MM.1S (cell line): ENCODE data around the gene MEX3D.

Experiments used
- DNase-seq: peaks from one replicate; pipeline ENCODE4 v3.0.0-alpha.2; 2015
- H2AFZ ChIP-seq: fragments of 300-600 bp; sonication (generic); 2 replicates; pipeline ENCODE4 v1.6.0; 2016; ENCODE audit warnings: antibody characterized with exemption, low read length
- H3F3A ChIP-seq: fragments of 300-600 bp; sonication (generic); 2 replicates; pipeline ENCODE4 v1.6.1; 2016; ENCODE audit warnings: mild to moderate bottlenecking, antibody characterized with exemption, low read length, moderate library complexity, mixed read lengths; ENCODE audit not compliant: insufficient read depth
- H3K27ac ChIP-seq: fragments of 300-600 bp; sonication (generic); 2 replicates; pipeline ENCODE4 v1.5.1; 2016; ENCODE audit warnings: mild to moderate bottlenecking, low read length
- H3K27me3 ChIP-seq: fragments of 300-600 bp; sonication (generic); replicated peaks from 2 replicates; pipeline ENCODE4 v1.6.0; 2016; ENCODE audit warnings: low read length; ENCODE audit not compliant: insufficient read depth
- H3K36me3 ChIP-seq: fragments of 300-600 bp; sonication (generic); replicated peaks from 2 replicates; pipeline ENCODE4 v1.6.1; 2016; ENCODE audit warnings: mild to moderate bottlenecking, low read length, mixed read lengths; ENCODE audit not compliant: insufficient read depth
- H3K4me1 ChIP-seq: fragments of 300-600 bp; sonication (generic); 2 replicates; pipeline ENCODE4 v1.6.1; 2016; ENCODE audit warnings: low read length, mixed read lengths
- H3K4me2 ChIP-seq: fragments of 300-600 bp; sonication (generic); 2 replicates; pipeline ENCODE4 v1.6.0; 2016; ENCODE audit warnings: low read depth, low read length
- H3K4me3 ChIP-seq: fragments of 300-600 bp; sonication (generic); 2 replicates; pipeline ENCODE4 v1.5.1; 2016; ENCODE audit warnings: low read length, mixed read lengths
- H3K79me2 ChIP-seq: fragments of 300-600 bp; sonication (generic); 2 replicates; pipeline ENCODE4 v1.6.1; 2016; ENCODE audit warnings: mixed run types, low read length, mixed read lengths
- H3K9ac ChIP-seq: fragments of 300-600 bp; sonication (generic); 2 replicates; pipeline ENCODE4 v1.6.1; 2016; ENCODE audit warnings: low read length, mixed read lengths
- H3K9me2 ChIP-seq: fragments of 300-600 bp; sonication (generic); replicated peaks from 2 replicates; pipeline ENCODE4 v1.6.1; 2016; ENCODE audit warnings: mild to moderate bottlenecking, low read length, mixed read lengths; ENCODE audit not compliant: insufficient read depth
- H3K9me3 ChIP-seq: fragments of 300-600 bp; sonication (generic); replicated peaks from 2 replicates; pipeline ENCODE4 v1.6.1; 2016; ENCODE audit warnings: mild to moderate bottlenecking, low read length, mixed read lengths; ENCODE audit not compliant: insufficient read depth
- H4K20me1 ChIP-seq: fragments of 300-600 bp; sonication (generic); 2 replicates; pipeline ENCODE4 v1.6.1; 2016; ENCODE audit warnings: mild to moderate bottlenecking, low read length, moderate library complexity, mixed read lengths; ENCODE audit not compliant: insufficient read depth
- CTCF ChIP-seq: fragments of 300-600 bp; sonication (generic); IDR thresholded peaks from 2 replicates; pipeline ENCODE4 v1.5.1; 2016; ENCODE audit warnings: antibody characterized with exemption, low read length, mixed read lengths
- EZH2 ChIP-seq: fragments of 300-600 bp; sonication (generic); optimal IDR thresholded peaks from 2 replicates; pipeline ENCODE3; 2017; ENCODE audit warnings: low read depth, mild to moderate bottlenecking, antibody characterized with exemption, low read length, mixed read lengths
- EZH2phosphoT487 ChIP-seq: fragments of 300-600 bp; sonication (generic); IDR thresholded peaks from 2 replicates; pipeline ENCODE4 v1.6.1; 2018; ENCODE audit warnings: antibody characterized with exemption, low read length

MEX3D gene

GRCh38 chr19:1591421-1592023, 23.4 kb upstream of the MEX3D start:
- H3K4me2 ChIP-seq: peak overlapping the region; percentile 87
- peak; percentile 36 for DNase-seq
- H3K36me3 ChIP-seq: no peaks in the 10 kb centered on the region
- peak overlapping the region; percentile 100 for H3K9ac ChIP-seq
- no peaks in the 10 kb centered on the region for H3K9me2 ChIP-seq
- no peaks in the 10 kb centered on the region for H4K20me1 ChIP-seq
- H3K27ac ChIP-seq: peak overlapping the region; percentile 89
- peak overlapping the region; percentile 82 for H3K4me3 ChIP-seq
- TF ChIP-seq CTCF: no peak
- no peak for TF ChIP-seq EZH2
- no peak for TF ChIP-seq EZH2phosphoT487
- no peaks in the 10 kb centered on the region for H3K9me3 ChIP-seq
- H3F3A ChIP-seq: peaks cover 18% of the 10 kb centered on the region; the same call in 1 of the 2 replicates
- peak overlapping the region; percentile 47; the same call in 1 of the 2 replicates for H2AFZ ChIP-seq
- peaks cover 49% of the 10 kb centered on the region for H3K79me2 ChIP-seq
- no peaks in the 10 kb centered on the region for H3K27me3 ChIP-seq
- peaks cover 5% of the 10 kb centered on the region; the same call in 1 of the 2 replicates for H3K4me1 ChIP-seq

DNA sequence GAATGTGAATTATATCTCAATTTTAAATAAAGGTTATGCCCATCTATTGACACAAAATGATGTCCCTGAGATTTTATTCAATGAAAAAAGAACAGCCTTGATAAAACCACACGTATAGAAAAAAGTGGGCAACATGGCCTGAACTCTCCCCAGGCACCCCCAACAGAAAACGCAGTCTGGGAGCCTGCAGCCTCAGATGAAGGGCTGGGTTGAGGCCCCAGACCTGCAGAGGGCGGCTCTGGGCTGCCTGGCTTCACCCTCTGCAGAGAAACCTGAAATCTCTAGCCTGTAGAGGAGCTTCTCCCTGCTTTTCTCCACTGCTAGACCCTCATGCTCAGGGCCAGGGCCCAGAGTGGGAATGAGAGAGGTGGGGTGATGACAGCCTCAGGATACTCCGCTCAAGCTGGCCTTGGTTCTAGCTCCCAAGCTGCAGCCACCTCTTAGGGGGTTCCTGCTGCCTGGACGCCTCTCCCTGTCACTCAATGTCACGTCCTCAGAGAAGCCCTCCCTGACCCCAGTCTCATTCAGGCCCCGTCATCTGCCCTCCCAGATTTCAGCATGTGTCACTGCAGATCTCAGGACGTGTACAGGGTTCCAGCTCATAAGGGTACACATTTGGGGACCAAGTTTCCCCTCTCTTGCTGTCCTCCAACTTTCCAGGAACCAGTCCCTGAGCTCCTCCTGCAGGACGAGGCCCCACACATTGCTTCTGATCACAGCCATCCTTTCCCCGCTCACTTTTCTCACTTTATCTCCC, 22.7 kb upstream of the MEX3D start:
- Histone ChIP-seq H3K79me2 (peaks cover 55% of the 10 kb centered on the region), H3K27ac (peak overlapping the region; percentile 89; the same call in 1 of the 2 replicates)

GRCh38 chr19:1587872-1588271, 19.7 kb upstream of the MEX3D start:
- no peak overlapping the region for H2AFZ ChIP-seq
- H3K4me2 ChIP-seq: no peak overlapping the region
- H3F3A ChIP-seq: peaks cover 13% of the 10 kb centered on the region; the same call in 1 of the 2 replicates
- peaks cover 69% of the 10 kb centered on the region for H3K79me2 ChIP-seq
- no peak overlapping the region for H3K27ac ChIP-seq
- H3K4me1 ChIP-seq: peaks cover 5% of the 10 kb centered on the region; the same call in 1 of the 2 replicates
- TF ChIP-seq EZH2phosphoT487: no peak
- TF ChIP-seq CTCF: no peak
- TF ChIP-seq EZH2: no peak
- H3K9me2 ChIP-seq: no peaks in the 10 kb centered on the region
- no peak for DNase-seq
- no peak overlapping the region for H3K4me3 ChIP-seq
- no peaks in the 10 kb centered on the region for H3K9me3 ChIP-seq
- no peaks in the 10 kb centered on the region for H3K36me3 ChIP-seq
- H3K27me3 ChIP-seq: no peaks in the 10 kb centered on the region
- no peak overlapping the region for H3K9ac ChIP-seq
- no peaks in the 10 kb centered on the region for H4K20me1 ChIP-seq

More for the DNA sequence above, 22.7 kb upstream of the MEX3D start:
- Histone ChIP-seq H3K27me3 (no peaks in the 10 kb centered on the region), H3K4me1 (peaks cover 5% of the 10 kb centered on the region; the same call in 1 of the 2 replicates), H3K9me2 (no peaks in the 10 kb centered on the region), H3F3A (peaks cover 18% of the 10 kb centered on the region; the same call in 1 of the 2 replicates), H3K36me3 (no peaks in the 10 kb centered on the region), H4K20me1 (no peaks in the 10 kb centered on the region), H3K9ac (peak overlapping the region; percentile 100), H3K4me3 (peak overlapping the region; percentile 82), H2AFZ (no peak overlapping the region), H3K4me2 (peak overlapping the region; percentile 87), H3K9me3 (no peaks in the 10 kb centered on the region)
- DNase-seq: peak; percentile 59
- peak; percentile 55 for TF ChIP-seq CTCF
- no peak for TF ChIP-seq EZH2
